Measurements from ENCODE around the gene NOTCH4.
"Not testable (repeated sequence)": the region's sequence is repeated elsewhere in the genome, so short reads cannot be mapped to it uniquely, and the experiment has no call there.

NOTCH4 gene

GRCh38 chr6:32252331-32253009 lies 28.6 kb upstream of the NOTCH4 start:
- Histone ChIP-seq H3K4me3 (ENCODE audit: insufficient read length, low read depth) (no peak overlapping the region), H3K9ac (ENCODE audit: insufficient read length, low read depth) (no peak overlapping the region), H3K9me3 (ENCODE audit: insufficient read depth, low read length) (peaks cover 21% of the 10 kb centered on the region), H3K36me3 (ENCODE audit: insufficient read depth, insufficient read length, low read length) (no peaks in the 10 kb centered on the region), H3K27me3 (ENCODE audit: insufficient read depth, insufficient read length) (no peaks in the 10 kb centered on the region), H3K4me1 (ENCODE audit: insufficient read depth, insufficient read length) (no peaks in the 10 kb centered on the region)
- no peak for TF ChIP-seq ZNF274 (IDR thresholded peaks at IDR 0.05; ENCODE audit: low read depth, low read length)
- no peak for TF ChIP-seq YY1 (IDR thresholded peaks at IDR 0.05; ENCODE audit: insufficient read depth, insufficient read length)
- no peak for TF ChIP-seq SUZ12 (IDR thresholded peaks at IDR 0.05; ENCODE audit: extremely low read depth, insufficient read depth, insufficient read length)
- no peak for DNase-seq (ENCODE audit: low read depth, low spot score)

GRCh38 chr6:32249262-32249661 lies 25.4 kb upstream of the NOTCH4 start:
- Histone ChIP-seq H3K9ac (ENCODE audit: insufficient read length, low read depth) (no peak overlapping the region), H3K36me3 (ENCODE audit: insufficient read depth, insufficient read length, low read length) (no peaks in the 10 kb centered on the region), H3K4me1 (ENCODE audit: insufficient read depth, insufficient read length) (peaks cover 3% of the 10 kb centered on the region), H3K9me3 (ENCODE audit: insufficient read depth, low read length) (peaks cover 21% of the 10 kb centered on the region), H3K4me3 (ENCODE audit: insufficient read length, low read depth) (no peak overlapping the region), H3K27me3 (ENCODE audit: insufficient read depth, insufficient read length) (no peaks in the 10 kb centered on the region)
- no peak for DNase-seq (ENCODE audit: low read depth, low spot score)
- TF ChIP-seq YY1 (IDR thresholded peaks at IDR 0.05; ENCODE audit: insufficient read depth, insufficient read length): no peak
- TF ChIP-seq ZNF274 (IDR thresholded peaks at IDR 0.05; ENCODE audit: low read depth, low read length): no peak
- TF ChIP-seq SUZ12 (IDR thresholded peaks at IDR 0.05; ENCODE audit: extremely low read depth, insufficient read depth, insufficient read length): no peak

GRCh38 chr6:32247401-32247800 lies 23.5 kb upstream of the NOTCH4 start:
- no peak overlapping the region for H3K4me3 ChIP-seq (ENCODE audit: insufficient read length, low read depth)
- no peak overlapping the region for H3K9ac ChIP-seq (ENCODE audit: insufficient read length, low read depth)
- H3K9me3 ChIP-seq (ENCODE audit: insufficient read depth, low read length): peaks cover 21% of the 10 kb centered on the region
- no peaks in the 10 kb centered on the region for H3K27me3 ChIP-seq (ENCODE audit: insufficient read depth, insufficient read length)
- H3K36me3 ChIP-seq (ENCODE audit: insufficient read depth, insufficient read length, low read length): no peaks in the 10 kb centered on the region
- TF ChIP-seq SUZ12 (IDR thresholded peaks at IDR 0.05; ENCODE audit: extremely low read depth, insufficient read depth, insufficient read length) (no peak), ZNF274 (IDR thresholded peaks at IDR 0.05; ENCODE audit: low read depth, low read length) (no peak), YY1 (IDR thresholded peaks at IDR 0.05; ENCODE audit: insufficient read depth, insufficient read length) (no peak)
- peaks cover 3% of the 10 kb centered on the region for H3K4me1 ChIP-seq (ENCODE audit: insufficient read depth, insufficient read length)
- DNase-seq (ENCODE audit: low read depth, low spot score): no peak

DNA sequence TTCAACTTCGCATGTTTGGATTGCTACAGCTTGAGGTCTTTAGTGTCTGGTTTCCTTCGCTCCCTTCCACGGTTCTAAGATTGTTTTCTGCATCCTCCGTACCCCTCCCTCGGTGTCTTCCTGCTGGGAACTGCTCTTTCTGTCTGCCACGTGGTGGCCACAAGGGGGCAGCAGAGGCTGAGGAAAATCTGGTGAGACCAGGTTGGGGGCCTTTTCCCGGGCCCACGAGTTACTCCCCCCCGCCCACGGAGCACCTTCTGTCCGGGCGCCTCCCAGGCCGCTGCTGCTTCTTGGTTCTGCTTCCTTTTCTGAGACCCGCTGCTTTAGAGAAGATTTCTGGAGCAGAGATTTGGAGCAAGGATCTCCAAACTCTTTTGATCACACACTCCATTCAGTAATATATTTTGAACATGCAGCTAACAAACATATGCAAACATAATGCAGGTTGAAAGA lies 21.1 kb upstream of the NOTCH4 start:
- no peaks in the 10 kb centered on the region for H3K36me3 ChIP-seq (ENCODE audit: insufficient read depth, insufficient read length, low read length)
- DNase-seq (ENCODE audit: low read depth, low spot score): peak; percentile 18
- peaks cover 21% of the 10 kb centered on the region for H3K9me3 ChIP-seq (ENCODE audit: insufficient read depth, low read length)
- H3K27me3 ChIP-seq (ENCODE audit: insufficient read depth, insufficient read length): no peaks in the 10 kb centered on the region
- TF ChIP-seq ZNF274 (IDR thresholded peaks at IDR 0.05; ENCODE audit: low read depth, low read length): no peak
- no peak for TF ChIP-seq SUZ12 (IDR thresholded peaks at IDR 0.05; ENCODE audit: extremely low read depth, insufficient read depth, insufficient read length)
- no peak for TF ChIP-seq YY1 (IDR thresholded peaks at IDR 0.05; ENCODE audit: insufficient read depth, insufficient read length)
- H3K4me1 ChIP-seq (ENCODE audit: insufficient read depth, insufficient read length): peaks cover 3% of the 10 kb centered on the region
- no peak overlapping the region for H3K9ac ChIP-seq (ENCODE audit: insufficient read length, low read depth)
- no peak overlapping the region for H3K4me3 ChIP-seq (ENCODE audit: insufficient read length, low read depth)

DNA sequence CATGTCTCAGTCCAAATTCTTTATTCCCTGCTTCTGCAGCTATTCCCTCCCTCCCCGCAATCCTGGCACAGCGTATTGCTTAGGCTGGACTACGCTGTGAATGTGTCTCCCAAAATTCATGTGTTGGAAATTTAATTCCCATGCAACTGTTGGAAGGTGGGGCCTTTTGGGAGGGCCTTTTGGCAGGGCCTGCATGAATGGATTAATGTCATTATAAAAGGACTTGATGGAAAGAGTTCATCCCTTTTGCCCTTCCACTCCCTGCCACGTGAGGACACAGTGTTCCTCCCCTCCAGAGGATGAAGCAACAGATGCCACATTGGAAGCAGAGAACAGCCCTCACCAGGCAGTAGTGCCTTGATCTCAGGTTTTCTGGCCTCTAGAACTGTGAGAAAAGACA lies 20.4 kb upstream of the NOTCH4 start:
- TF ChIP-seq ZNF274 (IDR thresholded peaks at IDR 0.05; ENCODE audit: low read depth, low read length): no peak
- no peak for TF ChIP-seq YY1 (IDR thresholded peaks at IDR 0.05; ENCODE audit: insufficient read depth, insufficient read length)
- TF ChIP-seq SUZ12 (IDR thresholded peaks at IDR 0.05; ENCODE audit: extremely low read depth, insufficient read depth, insufficient read length): no peak
- peaks cover 14% of the 10 kb centered on the region for H3K9me3 ChIP-seq (ENCODE audit: insufficient read depth, low read length)
- peaks cover 3% of the 10 kb centered on the region for H3K4me1 ChIP-seq (ENCODE audit: insufficient read depth, insufficient read length)
- no peak for DNase-seq (ENCODE audit: low read depth, low spot score)
- H3K9ac ChIP-seq (ENCODE audit: insufficient read length, low read depth): no peak overlapping the region
- no peaks in the 10 kb centered on the region for H3K36me3 ChIP-seq (ENCODE audit: insufficient read depth, insufficient read length, low read length)
- H3K4me3 ChIP-seq (ENCODE audit: insufficient read length, low read depth): no peak overlapping the region
- H3K27me3 ChIP-seq (ENCODE audit: insufficient read depth, insufficient read length): no peaks in the 10 kb centered on the region

- DNase-seq (ENCODE audit: low read depth, low spot score); H3K36me3 ChIP-seq (ENCODE audit: insufficient read depth, insufficient read length, low read length); H3K4me1 ChIP-seq (ENCODE audit: insufficient read depth, insufficient read length); H3K27me3 ChIP-seq (ENCODE audit: insufficient read depth, insufficient read length); H3K9me3 ChIP-seq (ENCODE audit: insufficient read depth, low read length); H3K4me3 ChIP-seq (ENCODE audit: insufficient read length, low read depth); H3K9ac ChIP-seq (ENCODE audit: insufficient read length, low read depth): not testable (repeated sequence)
Observed at GRCh38 chr6:32242318-32242813, 18.5 kb upstream of the NOTCH4 start.

DNA sequence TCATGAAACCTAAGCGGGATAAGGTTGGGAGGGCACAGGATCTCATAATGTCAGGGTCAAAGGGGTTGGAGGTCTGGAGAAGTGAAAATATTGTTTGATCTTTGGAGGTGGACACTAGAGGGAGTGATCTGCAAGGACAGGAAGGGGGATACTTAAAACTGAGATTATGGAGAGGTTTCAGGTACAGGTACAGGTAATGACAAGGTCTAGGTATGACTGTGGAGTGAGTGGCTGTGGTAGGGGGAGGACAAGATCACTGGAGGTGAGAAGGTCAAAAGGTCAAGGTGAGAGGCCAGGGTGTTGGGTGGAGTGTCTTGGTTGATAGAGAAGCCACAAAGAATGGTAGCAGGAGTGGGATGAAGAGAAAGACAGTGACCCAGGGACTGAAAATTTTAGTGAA lies 16.8 kb upstream of the NOTCH4 start:
- H3K36me3 ChIP-seq (ENCODE audit: insufficient read depth, insufficient read length, low read length): no peaks in the 10 kb centered on the region
- H3K4me1 ChIP-seq (ENCODE audit: insufficient read depth, insufficient read length): peaks cover 1% of the 10 kb centered on the region
- no peaks in the 10 kb centered on the region for H3K27me3 ChIP-seq (ENCODE audit: insufficient read depth, insufficient read length)
- DNase-seq (ENCODE audit: low read depth, low spot score): no peak
- H3K9me3 ChIP-seq (ENCODE audit: insufficient read depth, low read length): no peaks in the 10 kb centered on the region
- H3K4me3 ChIP-seq (ENCODE audit: insufficient read length, low read depth): no peak overlapping the region
- no peak overlapping the region for H3K9ac ChIP-seq (ENCODE audit: insufficient read length, low read depth)
- TF ChIP-seq SUZ12 (IDR thresholded peaks at IDR 0.05; ENCODE audit: extremely low read depth, insufficient read depth, insufficient read length): no peak
- TF ChIP-seq YY1 (IDR thresholded peaks at IDR 0.05; ENCODE audit: insufficient read depth, insufficient read length): no peak
- TF ChIP-seq ZNF274 (IDR thresholded peaks at IDR 0.05; ENCODE audit: low read depth, low read length): no peak
